Lung (tissue), 12 donors: ENCODE measurements around the gene ZFAND3. TPM values are rescaled to one million over a fixed set of nuclear protein-coding genes. Genes with fewer than 3 reads are reported as not detected.

Experiments used
- ATAC-seq: fragments of 200-7000 bp; cut with Tn5 transposase; one replicate; pipeline ENCODE4 v1.9.1; 2020; ENCODE audit warnings: moderate number of reproducible peaks; ENCODE audit not compliant: insufficient read depth, low FRiP score
- DNase-seq, 3 donors: peaks; one replicate each; pipeline ENCODE4 v3.0.0-alpha.2; 2013 to 2017
- H3K27ac ChIP-seq, 2 donors: one replicate each; pipeline ENCODE4 v1.5.1; 2013; ENCODE audit warnings: mild to moderate bottlenecking in 2 of 2, moderate library complexity in 2 of 2, control low read depth in 1 of 2, inconsistent platforms in 1 of 2, low read depth in 1 of 2, low read length in 1 of 2
- H3K27me3 ChIP-seq, 3 donors: one replicate each; pipeline ENCODE4 v1.5.1; 2013; ENCODE audit warnings: low read length in 2 of 3; ENCODE audit not compliant: control insufficient read depth in 3 of 3, insufficient read depth in 3 of 3
- H3K36me3 ChIP-seq, 4 donors: one replicate each; pipeline ENCODE4 v1.5.1; 2013; ENCODE audit warnings: low read length in 4 of 4, mild to moderate bottlenecking in 1 of 4, moderate library complexity in 1 of 4; ENCODE audit not compliant: control insufficient read depth in 4 of 4, insufficient read depth in 4 of 4
- H3K4me1 ChIP-seq, 5 donors: one replicate each; pipeline ENCODE4 v1.5.1; 2013; ENCODE audit warnings: low read length in 5 of 5, mild to moderate bottlenecking in 2 of 5, moderate library complexity in 1 of 5; ENCODE audit not compliant: control insufficient read depth in 5 of 5, insufficient read depth in 5 of 5
- H3K4me3 ChIP-seq: one replicate; pipeline ENCODE4 v1.5.1; 2013; ENCODE audit warnings: mild to moderate bottlenecking, control low read depth, moderate library complexity
- H3K9ac ChIP-seq, 2 donors: one replicate each; pipeline ENCODE4 v1.5.1; 2013; ENCODE audit warnings: low read length in 2 of 2, control low read depth in 1 of 2; ENCODE audit not compliant: insufficient read depth in 1 of 2
- H3K9me3 ChIP-seq, 4 donors: one replicate each; pipeline ENCODE4 v1.5.1; 2013; ENCODE audit warnings: low read length in 3 of 4, mild to moderate bottlenecking in 1 of 4, moderate library complexity in 1 of 4; ENCODE audit not compliant: control insufficient read depth in 4 of 4, insufficient read depth in 3 of 4
- WGBS, 2 donors: extraction: QIAGEN DNeasy Blood & Tissue Kit; methylation state at CpG; one replicate each; pipeline ENCODE4 v1.1.7; 2013; 5-methylcytosine and 5-hydroxymethylcytosine counted together
- polyA plus RNA-seq, 2 donors: library from polyadenylated mRNA; stranded (reverse); fragments of 200-250 nt; gene quantifications; one replicate each; pipeline ENCODE4 v1.2.1, GENCODE V29; 2013
- total RNA-seq, 2 donors: library from RNA; depleted of rRNA in 1 of 2; stranded (reverse); fragments of >200 nt in 1 of 2; gene quantifications; one replicate each; pipeline ENCODE4 v1.2.1, GENCODE V29; 2014 to 2021
- TF ChIP-seq, protein P1 (sequence below): IDR thresholded peaks from 2 replicates; pipeline ENCODE4 v1.5.1; 2012; ENCODE audit warnings: mild to moderate bottlenecking; ENCODE audit errors: control extremely low read depth, extremely low read depth
- donor health status: control.
- donor health status: control.
- donor health status: Bipolar disorder and iron deficiency.
- donor health status: healthy.
- donor health status: DM: yes; HTN: yes; CAD: no.

The ZFAND3 gene
- total and polyA plus RNA-seq, 4 donors = 27.6 to 63.6 (median 51.3) TPM

DNA sequence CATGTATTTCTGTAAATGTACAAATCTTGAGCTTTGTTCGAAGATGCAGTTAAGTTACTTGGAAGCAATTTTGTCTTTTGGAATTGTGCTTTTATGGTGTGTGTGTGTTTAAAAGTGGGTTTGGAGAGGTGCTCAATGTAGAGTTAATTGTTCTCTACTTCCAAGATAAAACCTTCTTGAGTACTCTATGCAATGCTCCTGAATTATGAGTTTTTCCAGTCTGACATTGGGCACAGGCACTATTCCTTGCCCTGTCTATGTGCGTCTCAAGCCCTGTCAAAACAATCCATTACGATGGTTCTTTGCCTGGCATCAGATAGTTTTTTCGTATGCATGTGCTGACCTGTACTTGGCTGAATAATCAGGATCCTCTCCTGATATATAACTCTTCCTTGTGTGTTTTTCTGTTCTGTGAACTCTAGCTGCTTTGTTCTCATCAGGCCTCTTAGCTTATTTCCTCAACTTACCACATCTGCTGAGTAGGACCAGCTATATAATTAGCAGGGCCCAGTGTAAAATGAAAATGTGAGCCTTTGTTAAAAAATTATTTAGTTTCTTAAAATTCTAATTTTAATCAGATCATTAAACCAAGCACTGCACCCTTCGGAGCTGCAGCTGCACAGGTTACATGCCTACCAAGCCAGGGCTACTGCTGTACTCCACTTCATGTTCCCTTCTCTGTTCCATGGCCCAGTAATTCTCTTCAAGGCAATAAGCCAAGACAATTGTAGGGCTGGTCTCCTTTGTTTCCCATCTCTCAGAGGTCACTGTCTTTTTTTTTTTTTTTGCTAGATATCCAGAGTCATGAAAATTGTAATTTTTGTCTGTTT, 160.1 kb downstream of the ZFAND3 start:
- peaks cover 0 to 6% (median 2%) of the 10 kb centered on the region in 4 donors for H3K9me3 ChIP-seq
- H3K27ac ChIP-seq = no peak overlapping the region
- H3K9ac ChIP-seq = no peak overlapping the region
- TF ChIP-seq, protein P1, sequence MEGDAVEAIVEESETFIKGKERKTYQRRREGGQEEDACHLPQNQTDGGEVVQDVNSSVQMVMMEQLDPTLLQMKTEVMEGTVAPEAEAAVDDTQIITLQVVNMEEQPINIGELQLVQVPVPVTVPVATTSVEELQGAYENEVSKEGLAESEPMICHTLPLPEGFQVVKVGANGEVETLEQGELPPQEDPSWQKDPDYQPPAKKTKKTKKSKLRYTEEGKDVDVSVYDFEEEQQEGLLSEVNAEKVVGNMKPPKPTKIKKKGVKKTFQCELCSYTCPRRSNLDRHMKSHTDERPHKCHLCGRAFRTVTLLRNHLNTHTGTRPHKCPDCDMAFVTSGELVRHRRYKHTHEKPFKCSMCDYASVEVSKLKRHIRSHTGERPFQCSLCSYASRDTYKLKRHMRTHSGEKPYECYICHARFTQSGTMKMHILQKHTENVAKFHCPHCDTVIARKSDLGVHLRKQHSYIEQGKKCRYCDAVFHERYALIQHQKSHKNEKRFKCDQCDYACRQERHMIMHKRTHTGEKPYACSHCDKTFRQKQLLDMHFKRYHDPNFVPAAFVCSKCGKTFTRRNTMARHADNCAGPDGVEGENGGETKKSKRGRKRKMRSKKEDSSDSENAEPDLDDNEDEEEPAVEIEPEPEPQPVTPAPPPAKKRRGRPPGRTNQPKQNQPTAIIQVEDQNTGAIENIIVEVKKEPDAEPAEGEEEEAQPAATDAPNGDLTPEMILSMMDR = no peak
- no peak overlapping the region for H3K4me3 ChIP-seq
- ATAC-seq (no peak), DNase-seq (no peak)
- no peaks in the 10 kb centered on the region for H3K27me3 ChIP-seq
- H3K36me3 ChIP-seq = peaks cover 0 to 2% (median 0%) of the 10 kb centered on the region in 4 donors
- H3K4me1 ChIP-seq = peaks cover 0 to 20% (median 19%) of the 10 kb centered on the region in 5 donors
- WGBS, 2 donors = 56 to 86% methylated on average over 5 of the region's 5 CpGs

DNA sequence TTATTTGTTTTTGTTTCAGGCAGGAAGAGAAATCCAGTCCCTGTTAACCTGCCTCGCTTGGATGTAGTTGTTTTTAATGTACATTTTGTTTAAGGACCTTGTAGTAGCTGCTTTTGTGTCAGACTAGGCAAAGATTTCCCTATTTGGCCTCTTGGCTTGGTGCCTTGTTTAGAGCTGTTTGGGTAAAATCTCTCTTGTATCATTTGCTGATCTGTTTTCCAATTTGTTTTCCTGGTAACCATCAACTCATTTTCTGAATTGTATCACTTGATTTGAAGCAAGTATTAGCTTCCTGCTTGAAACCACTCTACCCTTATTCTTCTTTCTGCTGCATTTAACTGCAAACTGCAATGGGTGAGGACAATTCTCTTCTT, 160.7 kb downstream of the ZFAND3 start:
- Histone ChIP-seq H3K36me3 (peaks cover 0 to 2% (median 0%) of the 10 kb centered on the region in 4 donors), H3K4me1 (peaks cover 0 to 20% (median 19%) of the 10 kb centered on the region in 5 donors), H3K4me3 (no peak overlapping the region), H3K9me3 (peaks cover 0 to under 1% (median 0%) of the 10 kb centered on the region in 4 donors), H3K27ac (no peak overlapping the region), H3K9ac (no peak overlapping the region), H3K27me3 (no peaks in the 10 kb centered on the region)
- DNase-seq (peak; percentile 61 to 82 (median 82)), ATAC-seq (no peak)
- WGBS, 2 donors = 57 to 62% methylated on average over 1 of the region's 1 CpG
- TF ChIP-seq, protein P1 = no peak

DNA sequence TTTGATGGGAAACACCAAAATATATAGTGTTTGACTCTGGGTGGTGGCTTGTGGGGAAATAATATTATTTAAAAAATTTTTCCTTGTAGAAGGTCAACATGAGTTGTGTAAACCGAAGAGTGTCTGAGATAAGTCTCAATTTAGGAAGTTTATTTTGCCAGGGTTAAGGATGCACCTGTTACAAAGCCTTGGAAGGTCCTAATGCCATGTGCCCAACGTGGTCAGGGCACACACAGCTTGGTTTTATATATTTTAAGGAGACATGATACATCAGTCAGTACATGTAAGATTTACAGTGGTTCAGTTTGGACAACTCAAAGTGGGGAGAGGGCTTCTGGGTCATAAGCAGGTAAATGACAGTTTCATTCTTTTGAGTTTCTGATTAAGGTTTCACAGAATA, 162.1 kb downstream of the ZFAND3 start:
- no peaks in the 10 kb centered on the region for H3K9me3 ChIP-seq
- H3K27ac ChIP-seq = no peak overlapping the region
- ATAC-seq (no peak), DNase-seq (no peak)
- H3K9ac ChIP-seq = no peak overlapping the region
- peaks cover 0 to 27% (median 19%) of the 10 kb centered on the region in 5 donors for H3K4me1 ChIP-seq
- 42 to 58% methylated on average over 2 of the region's 2 CpGs for WGBS, 2 donors
- H3K36me3 ChIP-seq = peaks cover 0 to 2% (median 0%) of the 10 kb centered on the region in 4 donors
- TF ChIP-seq, protein P1 = no peak
- no peaks in the 10 kb centered on the region for H3K27me3 ChIP-seq
- no peak overlapping the region for H3K4me3 ChIP-seq
